GM18508 (cell line): Measurements from ENCODE around the gene PQBP1.

Experiments used
- ATAC-seq: cut with Tn5 transposase; IDR thresholded peaks from one replicate; pipeline ENCODE4 v1.9.1; 2021; ENCODE audit warnings: moderate number of reproducible peaks; ENCODE audit not compliant: insufficient read depth, unreplicated experiment

PQBP1 gene

GRCh38 chrX:48919947-48920717, 22.4 kb downstream of the PQBP1 start:
- ATAC-seq: no peak

- no peak for ATAC-seq
Observed at GRCh38 chrX:48920718-48921104, 23.0 kb downstream of the PQBP1 start.

- ATAC-seq: no peak
Observed at GRCh38 chrX:48923771-48924170, 26.0 kb downstream of the PQBP1 start.

- no peak for ATAC-seq
Observed at GRCh38 chrX:48924270-48924669, 26.5 kb downstream of the PQBP1 start.

- ATAC-seq: no peak
Observed at GRCh38 chrX:48927123-48927522, 29.4 kb downstream of the PQBP1 start.

GRCh38 chrX:48927736-48928382, 30.1 kb downstream of the PQBP1 start:
- no peak for ATAC-seq

- ATAC-seq: no peak
Observed at GRCh38 chrX:48933757-48934156, 36.0 kb downstream of the PQBP1 start.

- ATAC-seq: no peak
Observed at GRCh38 chrX:48934581-48935300, 37.0 kb downstream of the PQBP1 start.

- ATAC-seq: no peak
Observed at GRCh38 chrX:48935301-48935670, 37.6 kb downstream of the PQBP1 start.

GRCh38 chrX:48936429-48937053, 38.8 kb downstream of the PQBP1 start:
- ATAC-seq: no peak

GRCh38 chrX:48937054-48937907, 39.6 kb downstream of the PQBP1 start:
- ATAC-seq: peak; percentile 33

GRCh38 chrX:48938721-48939425, 41.1 kb downstream of the PQBP1 start:
- ATAC-seq: peak; percentile 41

- no peak for ATAC-seq
Observed at GRCh38 chrX:48939524-48940228, 41.9 kb downstream of the PQBP1 start.

GRCh38 chrX:48940404-48940955, 42.8 kb downstream of the PQBP1 start:
- ATAC-seq: no peak

- ATAC-seq: no peak
Observed at GRCh38 chrX:48942895-48943294, 45.2 kb downstream of the PQBP1 start.

GRCh38 chrX:48945517-48946348, 48.0 kb downstream of the PQBP1 start:
- ATAC-seq: no peak

GRCh38 chrX:48948589-48948988, 50.9 kb downstream of the PQBP1 start:
- ATAC-seq: no peak
